Muscle of arm (tissue), 14 donors: ENCODE results near the gene TBX15. TPM values are rescaled to one million over a fixed set of nuclear protein-coding genes. Genes with fewer than 3 reads are reported as not detected.

Experiments
- DNase-seq: peaks from one replicate; pipeline ENCODE4 v3.0.0-alpha.2; 2013
- long read RNA-seq, 11 donors: transcript quantifications; one replicate each; lab custom pipeline, GENCODE V29; 2026
- polyA plus RNA-seq, 12 donors: library from polyadenylated mRNA; unstranded; fragments of 120-200 nt; gene quantifications; one replicate each; pipeline ENCODE4 v1.2.1, GENCODE V29; 2013; ENCODE audit not compliant: insufficient read length in 12 of 12

Gene TBX15
- 100 to 1,000 TPM in 1 of 12 donors, 10 to 100 TPM in 11; 47.2 to 162 (median 65.0) TPM for polyA plus RNA-seq
- long read RNA-seq, donor 1, result 0 reads
- long read RNA-seq, donor 2, full-length matches to known transcripts, result 11 of 25 reads
- long read RNA-seq, donor 2, partial matches to known transcripts, result 14 of 25 reads
- long read RNA-seq, donor 2, other reads (novel, unspliced or antisense), result 0 of 25 reads
- long read RNA-seq, donor 3, full-length matches to known transcripts, result 10 of 18 reads
- long read RNA-seq, donor 3, partial matches to known transcripts, result 8 of 18 reads
- long read RNA-seq, donor 3, other reads (novel, unspliced or antisense), result 0 of 18 reads
- long read RNA-seq, donor 4, full-length matches to known transcripts, result 5 of 5 reads
- long read RNA-seq, donor 4, partial matches to known transcripts, result 0 of 5 reads
- long read RNA-seq, donor 4, other reads (novel, unspliced or antisense), result 0 of 5 reads
- long read RNA-seq, donor 5, full-length matches to known transcripts, result 15 of 15 reads
- long read RNA-seq, donor 5, partial matches to known transcripts, result 0 of 15 reads
- long read RNA-seq, donor 5, other reads (novel, unspliced or antisense), result 0 of 15 reads
- long read RNA-seq, donor 6, full-length matches to known transcripts, result 7 of 13 reads
- long read RNA-seq, donor 6, partial matches to known transcripts, result 6 of 13 reads
- long read RNA-seq, donor 6, other reads (novel, unspliced or antisense), result 0 of 13 reads
- long read RNA-seq, donor 7, full-length matches to known transcripts, result 4 of 4 reads
- long read RNA-seq, donor 7, partial matches to known transcripts, result 0 of 4 reads
- long read RNA-seq, donor 7, other reads (novel, unspliced or antisense), result 0 of 4 reads
- long read RNA-seq, donor 8, full-length matches to known transcripts, result 16 of 21 reads
- long read RNA-seq, donor 8, partial matches to known transcripts, result 5 of 21 reads
- long read RNA-seq, donor 8, other reads (novel, unspliced or antisense), result 0 of 21 reads
- long read RNA-seq, donor 9, full-length matches to known transcripts, result 3 of 3 reads
- long read RNA-seq, donor 9, partial matches to known transcripts, result 0 of 3 reads
- long read RNA-seq, donor 9, other reads (novel, unspliced or antisense), result 0 of 3 reads
- long read RNA-seq, donor 10, full-length matches to known transcripts, result 22 of 22 reads
- long read RNA-seq, donor 10, partial matches to known transcripts, result 0 of 22 reads
- long read RNA-seq, donor 10, other reads (novel, unspliced or antisense), result 0 of 22 reads
- long read RNA-seq, donor 11, full-length matches to known transcripts, result 16 of 16 reads
- long read RNA-seq, donor 11, partial matches to known transcripts, result 0 of 16 reads
- long read RNA-seq, donor 11, other reads (novel, unspliced or antisense), result 0 of 16 reads

DNA sequence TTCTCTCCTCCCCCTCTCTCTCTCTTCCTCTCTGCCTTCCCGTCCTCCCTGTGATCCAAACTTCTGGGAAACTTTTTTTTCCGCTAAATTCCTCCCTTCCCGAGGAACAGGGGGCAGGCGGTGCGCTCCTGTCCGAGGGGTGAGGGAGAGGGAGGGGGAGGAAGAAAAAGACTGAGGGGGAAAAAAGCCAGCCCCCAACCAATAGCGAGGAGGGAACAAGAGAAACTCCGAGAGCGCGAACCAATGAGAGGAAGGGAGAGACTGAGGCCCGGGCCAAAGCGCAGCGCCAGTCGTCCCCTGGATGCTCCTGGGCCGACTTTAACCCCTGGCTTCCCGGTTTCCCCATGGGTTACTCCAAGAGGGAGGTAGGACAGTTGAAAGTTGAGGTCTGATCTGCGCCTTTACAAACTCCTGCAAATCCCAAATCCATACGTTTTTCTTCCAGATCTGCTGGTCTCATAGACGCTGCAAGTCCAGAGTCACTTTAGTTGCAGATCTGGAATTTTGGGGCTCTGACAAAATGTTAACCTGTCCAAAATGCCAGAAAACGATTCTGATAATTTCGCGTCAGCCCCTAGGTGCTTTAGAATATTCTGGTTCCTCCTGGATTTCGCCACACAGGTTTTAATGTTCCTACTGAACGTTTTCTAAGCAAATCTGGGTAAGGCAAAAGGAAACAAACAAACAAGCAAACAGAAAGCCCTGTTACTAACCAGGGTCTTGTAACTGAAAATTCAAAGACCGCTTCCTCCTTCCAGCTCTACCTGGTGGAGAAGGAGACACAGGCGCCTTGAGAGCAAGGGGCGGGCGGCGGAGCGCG, at the start of gene TBX15:
TBX15 (minus strand) TSS at position 158 of the 820 bp plus-strand sequence. CDS start 548 bp downstream, outside the sequence.
- DNase-seq, result peak; percentile 95

DNA sequence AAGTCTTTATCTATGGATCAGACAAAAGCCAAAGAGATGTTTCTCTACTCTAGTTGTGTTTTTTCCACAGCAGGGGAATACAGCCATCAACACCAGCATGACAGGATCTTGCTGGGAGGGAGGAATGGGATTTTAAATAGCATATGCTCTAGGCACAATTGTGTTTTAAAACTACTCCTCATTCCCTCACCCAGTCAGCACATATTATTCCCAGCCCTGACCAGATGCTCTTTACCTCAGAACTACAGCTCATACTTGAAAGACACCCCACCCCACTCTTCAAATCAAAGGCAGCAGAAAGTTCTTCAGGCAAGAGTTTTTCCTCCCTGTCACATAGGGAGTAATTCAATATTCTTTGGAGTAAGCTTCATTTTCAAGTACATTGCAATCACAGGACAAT, 46.2 kb upstream of the TBX15 start:
- no peak for DNase-seq

DNA sequence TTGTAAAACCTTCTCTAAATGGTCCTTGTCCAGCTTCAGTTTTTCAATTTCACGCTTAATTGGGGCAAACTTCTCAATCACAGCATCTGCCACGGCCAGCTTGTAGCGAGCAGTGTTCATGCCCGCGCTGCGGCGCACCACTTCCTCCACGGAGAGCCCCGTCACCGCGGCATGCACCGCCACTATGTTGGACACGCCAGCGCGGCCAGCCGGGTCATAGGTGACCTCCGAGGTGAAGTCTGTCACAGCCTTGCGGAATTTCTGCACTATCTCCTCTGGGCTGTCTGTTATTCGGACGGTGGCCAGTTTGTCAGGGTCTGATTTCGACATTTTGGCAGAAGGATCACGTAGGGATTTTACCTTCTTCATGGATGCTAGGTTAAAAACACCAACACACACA, 44.8 kb upstream of the TBX15 start:
- no peak for DNase-seq

DNA sequence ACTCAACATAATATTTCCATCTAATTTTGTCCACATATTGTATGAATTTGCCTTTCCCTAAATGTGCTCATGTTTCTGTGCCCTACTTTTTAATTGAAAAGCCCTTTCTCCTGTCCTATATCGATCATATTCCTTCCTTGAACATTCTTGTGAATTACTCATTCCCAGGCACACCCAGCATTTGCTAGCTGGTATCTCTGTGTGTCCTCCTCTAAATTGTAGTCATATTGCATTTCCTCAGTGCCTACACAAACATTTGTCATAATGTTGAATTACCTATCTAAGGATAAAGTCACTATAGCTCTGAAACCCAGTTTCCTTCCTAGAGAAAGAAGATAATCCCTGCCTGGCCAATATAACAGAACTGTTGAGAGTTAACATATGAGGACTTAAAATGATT, 39.6 kb upstream of the TBX15 start:
- no peak for DNase-seq

DNA sequence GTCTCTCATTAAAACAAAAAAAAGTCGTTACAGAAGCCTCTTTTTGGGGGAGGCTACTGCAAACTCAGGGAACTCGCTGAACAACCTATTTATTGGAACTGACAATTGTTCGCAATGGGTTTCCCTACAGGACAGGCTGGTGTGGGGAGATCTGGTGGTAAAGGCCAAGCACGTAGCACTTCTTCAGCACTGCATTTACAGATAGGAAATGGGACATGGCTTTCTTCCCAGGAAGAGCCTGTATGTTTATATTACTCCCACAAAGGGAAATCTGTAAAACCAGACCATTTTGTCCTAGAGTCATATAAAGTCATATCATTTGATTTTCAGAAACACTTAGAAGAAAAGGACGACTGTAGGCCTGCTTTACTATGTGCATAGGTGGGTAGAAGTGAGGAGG, 38.8 kb upstream of the TBX15 start:
- no peak for DNase-seq

DNA sequence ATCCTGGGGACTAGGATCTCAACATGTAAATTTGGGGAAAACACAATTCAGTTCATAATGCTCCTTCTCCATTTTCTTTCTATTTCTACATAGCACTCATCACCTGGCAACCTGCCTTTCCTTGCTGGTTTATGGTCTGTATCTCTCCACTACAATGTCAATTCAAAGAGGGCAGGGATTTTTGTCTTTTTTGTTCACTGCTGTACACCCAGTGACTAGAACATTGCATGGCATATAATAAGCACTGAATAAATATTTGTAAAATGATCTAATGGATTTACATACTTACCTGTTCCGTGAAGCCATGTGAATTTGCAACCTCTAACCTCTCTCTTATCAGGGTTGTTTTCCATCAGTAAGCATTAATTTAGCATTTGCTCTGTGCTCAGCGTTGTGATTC, 27.4 kb upstream of the TBX15 start:
- DNase-seq, result no peak

DNA sequence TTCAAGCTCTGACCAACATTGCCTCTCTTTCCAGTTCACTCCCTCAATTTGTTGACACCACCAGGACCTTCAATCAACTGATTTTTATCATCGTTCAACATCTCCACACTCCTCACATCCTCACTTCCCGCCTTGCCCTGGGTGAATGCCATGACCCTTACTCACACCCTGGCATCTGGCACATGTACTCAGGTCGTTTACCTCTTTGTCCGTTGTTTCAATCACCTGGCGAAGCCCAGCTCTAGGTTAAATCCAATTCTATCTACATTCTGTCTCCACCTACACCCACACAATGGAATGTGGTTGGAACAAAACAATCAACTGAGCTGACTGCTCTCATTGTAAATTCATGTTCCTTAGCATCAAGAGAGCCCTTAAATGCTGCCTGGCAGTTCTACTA, 24.2 kb upstream of the TBX15 start:
- no peak for DNase-seq

DNA sequence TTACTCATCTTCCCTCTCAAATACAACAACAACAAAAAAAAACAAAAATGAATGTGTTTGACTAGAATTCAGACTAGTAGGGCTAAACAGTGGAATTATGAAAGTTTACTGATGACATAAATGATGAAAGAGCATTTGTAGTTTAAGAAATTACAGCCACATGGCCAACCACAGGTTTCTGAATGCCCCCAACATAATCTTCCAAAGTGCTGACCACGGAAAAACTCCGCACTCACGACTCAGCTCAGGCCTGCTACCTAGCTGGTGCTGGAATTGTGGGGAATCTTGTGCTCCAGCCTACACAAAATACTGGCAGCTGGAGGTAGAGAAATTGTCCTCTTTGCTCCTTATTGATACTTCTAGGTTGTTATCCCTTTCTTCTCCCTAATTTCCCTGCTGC, 23.6 kb upstream of the TBX15 start:
- DNase-seq, result no peak

DNA sequence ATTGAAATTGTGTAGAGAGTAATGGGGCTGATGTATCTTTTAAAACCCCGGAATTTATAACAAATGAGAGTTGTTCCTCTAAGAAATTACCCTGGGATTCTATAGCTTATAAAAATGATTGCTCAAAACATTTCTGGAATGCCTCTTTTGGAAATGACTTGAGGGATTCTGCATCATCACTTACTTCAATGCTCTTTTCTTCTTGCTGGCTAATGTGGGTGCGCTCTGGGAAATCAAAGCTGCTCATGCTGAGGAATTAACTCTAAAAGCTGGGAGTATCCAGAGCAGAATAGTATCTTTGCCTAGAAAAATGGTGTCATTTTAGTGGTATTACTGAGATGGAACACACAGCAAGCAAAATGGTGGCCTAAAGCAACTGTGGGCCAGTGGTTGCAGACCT, 23.0 kb upstream of the TBX15 start:
- DNase-seq, result no peak

DNA sequence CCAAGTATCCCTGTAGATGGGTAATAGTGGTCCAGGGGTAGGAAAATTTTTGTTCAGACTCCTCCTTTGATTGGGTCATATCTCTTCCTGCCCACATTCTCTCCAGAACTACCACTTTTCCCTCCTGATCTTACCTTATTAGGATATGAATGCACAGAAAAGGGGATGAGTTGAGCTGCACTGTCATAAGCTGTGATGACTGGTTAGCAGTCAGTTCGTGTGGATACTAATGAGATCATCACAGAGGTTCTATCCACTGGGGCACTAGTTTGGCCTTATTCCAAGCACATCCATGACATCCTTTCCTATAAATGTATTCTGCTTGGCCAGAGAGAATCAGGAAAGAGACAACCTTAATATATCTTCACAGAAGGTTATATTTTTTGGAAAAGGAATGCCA, 22.1 kb upstream of the TBX15 start:
- no peak for DNase-seq

DNA sequence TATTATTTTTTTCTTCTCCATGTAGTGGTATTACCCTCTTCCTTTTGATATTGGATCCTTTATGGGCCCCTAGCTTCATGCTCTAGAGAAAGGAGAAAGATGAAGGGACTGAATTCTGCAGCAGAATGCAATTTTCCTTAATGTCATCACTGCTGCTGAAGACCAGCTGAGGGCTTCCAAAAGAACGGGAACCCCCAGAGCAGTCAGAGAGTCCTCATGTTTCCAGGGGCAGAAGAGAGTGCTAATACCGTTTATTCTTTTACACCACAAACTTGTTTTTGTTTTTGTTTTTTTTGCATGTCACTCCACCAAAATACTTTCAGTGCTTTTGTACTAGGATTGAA, 21.1 kb upstream of the TBX15 start:
- DNase-seq, result no peak

DNA sequence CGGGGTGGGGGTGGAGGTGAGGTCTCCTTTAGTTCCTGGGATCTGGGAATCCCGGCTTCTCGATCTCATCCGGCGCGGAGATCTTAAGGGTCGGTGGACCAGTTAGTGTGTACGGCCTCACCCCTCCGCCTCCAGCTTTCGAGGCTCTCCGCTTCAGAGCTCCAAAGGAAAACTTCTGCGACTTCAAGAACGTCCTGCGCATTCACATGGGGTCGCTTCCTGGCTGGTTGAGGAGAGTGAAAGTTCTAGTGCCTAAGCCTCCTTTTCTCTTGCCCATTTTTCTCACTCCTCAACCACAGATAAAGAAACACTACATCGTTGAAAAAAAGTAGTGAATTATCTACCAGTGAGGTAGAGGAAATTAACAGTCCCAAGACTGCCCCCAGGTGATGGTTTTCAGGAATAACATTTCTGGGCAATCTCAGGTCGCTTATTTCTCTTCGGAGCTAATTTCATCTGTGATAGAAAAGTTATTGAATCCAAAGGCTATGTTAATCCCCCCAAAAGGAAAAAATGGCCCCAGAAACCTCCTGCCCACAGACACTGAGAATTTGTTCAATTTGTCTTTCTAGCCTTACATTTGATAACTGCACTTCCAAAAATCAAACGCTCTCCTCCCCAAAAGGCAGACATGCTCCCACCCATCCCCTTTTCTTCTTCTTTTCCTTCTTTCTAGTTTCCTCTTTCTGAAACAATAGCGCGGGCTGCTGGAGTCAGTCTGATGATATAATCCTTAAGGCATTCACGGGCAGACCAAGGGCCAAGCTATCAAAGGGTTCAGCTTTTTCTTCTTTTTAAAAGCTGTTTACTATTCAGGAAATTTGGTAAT, 20.6 kb upstream of the TBX15 start:
- DNase-seq, result peak; percentile 86

DNA sequence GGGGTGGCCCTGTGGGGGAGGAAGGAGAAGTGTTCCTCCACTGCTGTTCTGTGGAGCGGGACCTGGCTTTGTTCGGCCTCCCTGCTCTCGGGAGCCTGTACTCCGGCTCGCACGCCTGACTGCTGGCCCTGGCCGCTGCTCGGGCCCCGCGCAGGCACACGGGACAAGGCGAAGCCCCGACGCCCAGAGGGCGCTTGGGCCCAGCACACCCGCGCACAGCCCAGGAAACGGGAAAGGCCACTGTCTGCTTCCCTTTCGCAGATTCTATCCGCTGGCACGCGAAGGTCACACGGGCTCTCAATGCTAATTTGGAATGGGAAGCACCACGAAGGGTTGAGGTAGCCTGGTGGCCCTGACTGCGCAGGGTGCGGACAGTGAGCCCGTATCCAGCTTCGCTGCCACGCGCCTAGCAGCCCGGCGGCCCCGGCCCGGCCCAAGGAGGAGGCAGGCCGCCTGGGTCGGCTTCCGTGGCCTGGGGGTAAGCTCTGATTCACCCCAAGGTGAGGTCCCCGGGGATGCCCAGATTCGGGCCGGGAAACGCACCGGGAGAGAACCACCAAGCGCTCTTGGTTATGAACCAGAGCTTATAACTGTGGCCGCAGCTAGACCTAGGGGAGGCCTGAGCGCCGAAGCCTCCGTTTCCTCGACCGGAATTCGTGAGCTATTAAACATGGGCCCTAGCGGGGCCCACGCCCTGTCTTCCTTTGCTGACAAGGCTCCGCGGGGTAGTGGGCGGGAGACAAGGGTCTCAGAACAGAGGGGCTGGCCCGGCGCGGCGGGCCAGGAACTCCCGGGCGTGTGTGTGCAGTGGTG, 19.7 kb upstream of the TBX15 start:
- DNase-seq, result no peak

DNA sequence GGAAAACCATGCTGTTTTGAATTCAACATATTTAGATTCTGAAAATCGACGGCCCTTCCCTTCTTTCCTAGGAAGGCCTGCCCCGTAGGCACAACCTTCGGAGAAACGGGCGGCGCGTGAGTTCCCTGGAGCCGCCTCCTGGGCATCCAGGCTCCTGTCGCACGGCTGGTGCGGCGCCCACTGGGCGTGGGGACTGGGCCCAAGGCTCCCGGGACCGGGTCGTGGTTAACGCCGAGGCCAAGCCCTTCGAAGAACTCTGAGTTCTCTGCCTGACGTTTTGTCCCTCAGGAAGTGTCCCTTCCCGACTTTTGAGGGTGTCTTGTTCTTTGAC, 19.2 kb upstream of the TBX15 start:
- DNase-seq, result no peak

DNA sequence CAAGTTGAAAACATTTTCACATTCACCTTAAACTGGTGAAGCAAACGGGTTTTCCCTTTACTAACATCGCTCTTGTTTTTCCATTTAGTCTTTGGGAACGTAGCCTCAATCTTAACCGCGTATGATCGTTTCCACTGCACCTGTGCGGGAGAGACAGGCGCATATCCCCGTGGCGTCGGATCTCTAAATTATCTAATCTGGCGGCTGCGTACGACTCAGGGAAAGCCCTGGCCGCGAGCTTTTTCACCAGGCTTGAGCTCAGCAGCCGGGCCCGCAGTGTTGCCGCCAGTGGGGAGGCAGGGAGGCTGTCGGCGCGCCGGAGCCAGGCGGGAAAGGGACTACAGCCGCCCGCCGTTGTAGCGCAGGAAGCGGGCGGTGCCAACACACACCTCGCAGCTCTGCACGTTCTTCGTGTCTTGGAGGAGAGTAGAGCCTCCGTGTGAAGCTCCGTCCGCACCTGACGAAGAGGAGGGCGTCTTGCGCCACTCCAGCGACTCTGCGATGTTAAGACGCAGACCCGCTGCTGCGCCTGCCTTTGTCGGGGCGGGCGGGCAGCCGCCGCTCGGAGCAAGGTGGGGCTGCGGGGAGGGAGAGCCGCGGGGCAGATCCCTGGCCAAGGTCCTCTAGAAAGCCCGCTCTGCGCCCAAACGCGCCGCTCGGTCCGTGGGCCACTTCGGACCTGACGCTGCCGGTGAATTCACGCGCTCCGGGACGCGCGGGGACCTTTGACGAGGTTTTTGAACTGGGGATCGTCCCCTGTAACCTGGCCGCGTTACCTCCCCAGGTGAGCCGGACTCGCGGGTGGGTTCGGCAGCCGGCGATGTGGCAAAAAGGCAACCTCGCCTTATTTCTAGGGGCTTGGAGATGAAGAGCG, 18.5 kb upstream of the TBX15 start:
- DNase-seq, result no peak

DNA sequence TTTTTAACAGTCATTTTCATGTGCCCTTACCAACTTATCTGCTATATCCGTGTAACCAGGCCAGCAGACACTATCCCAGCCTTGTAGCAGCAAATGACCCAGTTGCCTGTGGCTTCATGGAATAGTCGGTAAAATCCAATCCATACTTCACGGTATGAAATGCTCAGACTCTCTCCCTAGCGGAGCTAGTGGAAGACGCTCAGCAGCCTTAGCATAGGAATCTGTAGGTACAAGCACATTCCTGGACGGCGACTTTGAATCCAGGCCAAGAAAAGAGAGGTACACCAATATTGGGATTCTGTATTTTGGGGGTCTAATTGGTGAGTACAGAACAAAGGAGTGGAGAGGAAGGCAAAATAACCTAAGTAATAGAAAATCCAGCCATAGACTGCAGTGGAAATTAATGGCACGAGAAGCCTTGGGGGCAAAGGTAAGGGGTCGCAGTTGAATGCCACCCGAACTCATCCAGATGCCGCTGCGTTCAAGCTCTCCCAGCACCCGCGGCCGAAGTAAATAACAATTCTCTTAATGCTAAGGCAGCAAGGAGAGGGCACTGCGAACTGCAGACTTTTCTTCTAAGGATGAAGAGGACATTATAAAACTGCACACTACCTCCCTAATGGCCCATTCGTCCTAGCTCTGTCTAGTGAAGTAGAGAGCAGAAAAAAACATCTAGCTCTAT, 17.7 kb upstream of the TBX15 start:
- DNase-seq, result no peak

DNA sequence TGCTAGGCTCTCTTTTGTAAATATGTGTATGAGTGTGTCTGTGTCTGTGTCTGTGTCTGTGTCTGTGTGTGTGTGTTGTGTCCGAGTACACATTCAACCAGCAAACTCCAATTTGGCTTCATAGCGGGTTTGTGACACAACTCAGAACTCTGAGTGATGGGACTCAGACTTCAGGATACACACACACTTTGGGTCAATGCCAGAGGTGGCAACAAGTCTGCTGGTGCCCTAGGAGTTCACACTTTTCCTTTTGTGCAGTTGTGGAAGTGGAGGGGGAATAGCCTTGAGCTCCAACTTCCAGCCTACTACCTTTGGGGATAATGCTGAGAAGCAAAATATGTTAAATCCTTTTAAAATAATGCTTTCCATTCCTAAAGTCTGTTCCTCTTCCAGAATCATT, 16.6 kb upstream of the TBX15 start:
- no peak for DNase-seq

DNA sequence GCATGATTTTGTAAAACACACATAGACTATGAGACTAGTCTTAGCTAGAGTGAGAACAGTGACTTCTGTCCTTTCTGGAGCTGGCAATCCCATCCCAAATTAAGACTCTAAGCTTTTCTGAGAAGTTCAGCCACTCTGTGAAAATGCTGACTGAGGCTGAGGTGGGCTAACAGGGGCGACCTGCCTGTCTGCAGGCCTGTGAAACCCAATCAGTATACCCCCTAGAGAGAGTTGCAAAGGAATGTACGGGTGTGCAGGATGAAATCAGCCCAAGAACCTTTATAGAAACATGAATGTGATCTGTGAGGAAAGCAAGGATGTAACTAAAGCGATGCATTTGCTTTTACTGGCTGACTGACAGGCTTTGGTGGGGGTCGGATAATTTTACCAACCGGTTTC, 16.0 kb upstream of the TBX15 start:
- no peak for DNase-seq
